H1 (cell line): Measurements from ENCODE around the gene JAKMIP3. TPM values are rescaled to one million over a fixed set of nuclear protein-coding genes. Genes with fewer than 3 reads are reported as not detected.

Experiments used
- CTCF ChIA-PET: fragments of 300-600 bp; sonication (Branson Sonifier 250); formaldehyde crosslinking; loops from one replicate; lab custom pipeline; 2021; ENCODE audit not compliant: partially characterized antibody; lab: Charles Lee
- POLR2A ChIA-PET: fragments of 300-600 bp; sonication (Branson Sonifier 250); formaldehyde crosslinking; loops from one replicate; lab custom pipeline; 2021; ENCODE audit warnings: inconsistent platforms; ENCODE audit not compliant: partially characterized antibody; lab: Charles Lee
- DNase-seq, 2 experiments: peaks; one replicate each; pipeline versions ENCODE4 v3.0.0 to v3.0.0-alpha.2; 2010 to 2022; ENCODE audit warnings: low spot score in 2 of 2, low read depth in 1 of 2, mixed read lengths in 1 of 2
- FAIRE-seq: peaks from 2 replicates; lab custom pipeline; 2011; peaks lifted over from hg19 to GRCh38; lab: Jason Lieb, UNC
- H2AFZ ChIP-seq: 2 replicates; pipeline ENCODE4 v1.8.1; 2012; ENCODE audit warnings: low read length, inconsistent platforms
- H2AK5ac ChIP-seq: 2 replicates; pipeline ENCODE4 v1.6.1; 2013; ENCODE audit warnings: low read depth, low read length
- H2BK120ac ChIP-seq: replicated peaks from 2 replicates; pipeline ENCODE3; 2013; ENCODE audit warnings: low read depth, low read length, inconsistent platforms
- H2BK12ac ChIP-seq: 2 replicates; pipeline ENCODE4 v1.6.1; 2013; ENCODE audit warnings: low read depth, low read length
- H2BK15ac ChIP-seq: 2 replicates; pipeline ENCODE4 v1.6.1; 2013; ENCODE audit warnings: low read length
- H2BK20ac ChIP-seq: 2 replicates; pipeline ENCODE4 v1.6.1; 2013; ENCODE audit warnings: low read length
- H2BK5ac ChIP-seq: 2 replicates; pipeline ENCODE4 v1.6.1; 2013; ENCODE audit warnings: low read depth, low read length
- H3K14ac ChIP-seq: 2 replicates; pipeline ENCODE4 v1.6.1; 2013; ENCODE audit warnings: inconsistent platforms; ENCODE audit not compliant: insufficient read length
- H3K18ac ChIP-seq: 2 replicates; pipeline ENCODE4 v1.6.1; 2013; ENCODE audit warnings: low read length; ENCODE audit errors: extremely low read depth
- H3K23ac ChIP-seq: 2 replicates; pipeline ENCODE4 v1.6.1; 2013; ENCODE audit warnings: inconsistent platforms; ENCODE audit not compliant: insufficient read length
- H3K23me2 ChIP-seq: 2 replicates; pipeline ENCODE4 v1.6.1; 2013; ENCODE audit warnings: low read depth, low read length
- H3K27ac ChIP-seq: 2 replicates; pipeline ENCODE4 v1.6.1; 2011; ENCODE audit warnings: low read depth, low read length, inconsistent platforms
- H3K27me3 ChIP-seq, 4 experiments: replicated peaks in 1 of 4; 1 replicate in 1 of 4; 2 replicates in 3 of 4; pipeline versions ENCODE4 v1.6.1 to v1.8.1; 2011 to 2013; ENCODE audit warnings: low read length in 3 of 4, mild to moderate bottlenecking in 3 of 4, inconsistent platforms in 2 of 4, mixed read lengths in 2 of 4, moderate library complexity in 1 of 4; ENCODE audit not compliant: control insufficient read depth in 3 of 4, insufficient read depth in 3 of 4; ENCODE audit errors: extremely low read depth in 1 of 4
- H3K36me3 ChIP-seq, 4 experiments: 2 replicates each; pipeline versions ENCODE4 v1.6.1 to v1.8.1; 2011 to 2013; ENCODE audit warnings: mild to moderate bottlenecking in 4 of 4, low read length in 3 of 4, moderate library complexity in 2 of 4, control low read depth in 1 of 4, inconsistent platforms in 1 of 4; ENCODE audit not compliant: insufficient read depth in 4 of 4, control insufficient read depth in 2 of 4
- H3K4ac ChIP-seq: replicated peaks from 2 replicates; pipeline ENCODE3; 2013; ENCODE audit warnings: low read length, low read depth, mixed read lengths, inconsistent platforms; ENCODE audit not compliant: insufficient read length
- H3K4me1 ChIP-seq, 4 experiments: replicated peaks in 1 of 4; 1 replicate in 1 of 4; 2 replicates in 3 of 4; pipeline versions ENCODE4 v1.6.1 to v1.8.1; 2011 to 2013; ENCODE audit warnings: low read length in 3 of 4, inconsistent platforms in 2 of 4, mixed read lengths in 1 of 4; ENCODE audit not compliant: insufficient read depth in 4 of 4, control insufficient read depth in 3 of 4
- H3K4me2 ChIP-seq, 2 experiments: 2 replicates each; pipeline versions ENCODE4 v1.6.1 to v1.8.1; 2011 to 2013; ENCODE audit warnings: low read depth in 2 of 2, low read length in 2 of 2, control low read depth in 1 of 2, inconsistent platforms in 1 of 2, mild to moderate bottlenecking in 1 of 2; ENCODE audit not compliant: insufficient read depth in 1 of 2
- H3K4me3 ChIP-seq, 4 experiments: fragments of 200-600, 300-600 bp in 1 of 4; sonication (generic), shearing (Covaris generic), sonication (Bioruptor Twin) in 1 of 4; 2 replicates each; pipeline versions ENCODE4 v1.5.1 to v1.8.1; 2011 to 2016; ENCODE audit warnings: low read length in 4 of 4, low read depth in 3 of 4, control low read depth in 2 of 4, inconsistent platforms in 2 of 4, mild to moderate bottlenecking in 2 of 4, mixed read lengths in 1 of 4, moderate library complexity in 1 of 4; ENCODE audit not compliant: insufficient read depth in 2 of 4; ENCODE audit errors: extremely low read depth in 1 of 4
- H3K56ac ChIP-seq: replicated peaks from 2 replicates; pipeline ENCODE3; 2013; ENCODE audit warnings: low read depth, mild to moderate bottlenecking, mixed read lengths, low read length, inconsistent platforms; ENCODE audit not compliant: insufficient read length
- H3K79me1 ChIP-seq: 2 replicates; pipeline ENCODE4 v1.6.1; 2013; ENCODE audit warnings: low read depth, low read length, control low read depth
- H3K79me2 ChIP-seq, 2 experiments: 2 replicates each; pipeline versions ENCODE4 v1.6.1 to v1.8.1; 2012 to 2013; ENCODE audit warnings: low read length in 2 of 2, mild to moderate bottlenecking in 2 of 2, inconsistent platforms in 1 of 2; ENCODE audit not compliant: insufficient read depth in 2 of 2, control insufficient read depth in 1 of 2
- H3K9ac ChIP-seq, 4 experiments: replicated peaks in 1 of 4; 1 replicate in 1 of 4; 2 replicates in 3 of 4; pipeline versions ENCODE4 v1.6.1 to v1.8.1; 2011 to 2013; ENCODE audit warnings: low read depth in 3 of 4, low read length in 3 of 4, control low read depth in 2 of 4, mild to moderate bottlenecking in 2 of 4, moderate library complexity in 2 of 4, inconsistent platforms in 1 of 4; ENCODE audit errors: extremely low read depth in 1 of 4
- H3K9me3 ChIP-seq, 2 experiments: 2 replicates each; pipeline versions ENCODE4 v1.6.1 to v1.8.1; 2012 to 2013; ENCODE audit warnings: mild to moderate bottlenecking in 2 of 2, moderate library complexity in 2 of 2, control low read depth in 1 of 2, inconsistent platforms in 1 of 2, low read depth in 1 of 2, low read length in 1 of 2, mixed read lengths in 1 of 2; ENCODE audit not compliant: insufficient read depth in 2 of 2
- H4K20me1 ChIP-seq, 2 experiments: replicated peaks in 1 of 2; 2 replicates each; pipeline versions ENCODE3 to v1.8.1; 2011 to 2013; ENCODE audit warnings: inconsistent platforms in 2 of 2, low read length in 2 of 2, mild to moderate bottlenecking in 1 of 2; ENCODE audit not compliant: insufficient read depth in 2 of 2, control insufficient read depth in 1 of 2
- H4K5ac ChIP-seq: 2 replicates; pipeline ENCODE4 v1.6.1; 2013; ENCODE audit warnings: low read length, low read depth, mixed read lengths, inconsistent platforms; ENCODE audit not compliant: insufficient read length
- H4K8ac ChIP-seq: 2 replicates; pipeline ENCODE4 v1.8.0; 2013; ENCODE audit warnings: mild to moderate bottlenecking, moderate library complexity, low read length, inconsistent platforms; ENCODE audit not compliant: insufficient read depth; ENCODE audit errors: extremely low read depth
- H4K91ac ChIP-seq: replicated peaks from 2 replicates; pipeline ENCODE3; 2013; ENCODE audit warnings: low read length, mixed read lengths, inconsistent platforms; ENCODE audit not compliant: insufficient read length
- BCL11A ChIP-seq, 2 experiments: IDR thresholded peaks; one replicate each; pipeline ENCODE4 v1.6.1; 2011; ENCODE audit warnings: low read depth in 2 of 2, low read length in 2 of 2, mild to moderate bottlenecking in 2 of 2
- CREB1 ChIP-seq: IDR thresholded peaks from 2 replicates; pipeline ENCODE4 v1.6.1; 2012; ENCODE audit warnings: inconsistent platforms
- KDM5A ChIP-seq: fragments of 200-600 bp; IDR thresholded peaks from 2 replicates; pipeline ENCODE4 v1.7.1; 2012; ENCODE audit warnings: mild to moderate bottlenecking, low read length, inconsistent platforms, mixed read lengths
- RNF2 ChIP-seq: fragments of 200-900, 300-1000 bp; sonication (generic); IDR thresholded peaks from 2 replicates; pipeline ENCODE4 v1.7.1; 2016; ENCODE audit warnings: borderline replicate concordance, low read depth, mild to moderate bottlenecking, antibody characterized with exemption, low read length; ENCODE audit not compliant: poor library complexity, severe bottlenecking; ENCODE audit errors: missing control alignments
- SUZ12 ChIP-seq: fragments of 200-600 bp; sonication (generic); IDR thresholded peaks from 2 replicates; pipeline ENCODE4 v1.6.1; 2012; ENCODE audit warnings: mild to moderate bottlenecking, inconsistent platforms, low read length, moderate library complexity, mixed read lengths
- TEAD4 ChIP-seq: IDR thresholded peaks from 2 replicates; pipeline ENCODE4 v1.6.1; 2012; ENCODE audit warnings: low read depth, low read length, inconsistent platforms, mixed read lengths
- YY1 ChIP-seq: IDR thresholded peaks from 2 replicates; pipeline ENCODE4 v1.6.1; 2011; ENCODE audit warnings: low read depth, mild to moderate bottlenecking, low read length
- WGBS, 2 experiments: shearing (Covaris generic) in 1 of 2; methylation state at CpG; one replicate each; pipeline versions ENCODE4 v1.1.6 to v1.1.7; 2013 to 2015; ENCODE audit warnings: low lambda C conversion rate in 2 of 2, mixed read lengths in 2 of 2, inconsistent platforms in 1 of 2, low coverage in 1 of 2, missing lambda C conversion rate in 1 of 2; ENCODE audit not compliant: insufficient replicate concordance in 2 of 2, insufficient coverage in 1 of 2, insufficient read length in 1 of 2; ENCODE audit errors: extremely low coverage in 1 of 2, missing lambda C conversion rate in 1 of 2; 5-methylcytosine and 5-hydroxymethylcytosine counted together
- polyA plus RNA-seq, 7 experiments: library from polyadenylated mRNA; depleted of rRNA in 3 of 7; stranded (reverse) in 5 of 7; unstranded in 2 of 7; fragments of >200 nt in 5 of 7; fragments of 200-250 nt in 2 of 7; gene quantifications; 1 replicate in 5 of 7; 2 replicates in 1 of 7; 4 replicates in 1 of 7; pipeline versions ENCODE4 v1.2.1 to v1.2.3, GENCODE V29; 2011 to 2013; ENCODE audit warnings: missing spikeins in 2 of 7, mixed read lengths in 2 of 7
- total RNA-seq: library from RNA; stranded (reverse); fragmentation: NEBNext Ultra II Directional; extraction: Animal tissue kit (Norgen Biotek cat#: 25700); gene quantifications from 2 replicates; pipeline ENCODE4 v1.2.1, GENCODE V29; 2021
- TF ChIP-seq, protein P1 (sequence below): IDR thresholded peaks from 2 replicates; pipeline ENCODE4 v1.6.1; 2012; ENCODE audit warnings: inconsistent platforms
- TF ChIP-seq, protein P2 (sequence below): IDR thresholded peaks from 2 replicates; pipeline ENCODE4 v1.6.1; 2012; ENCODE audit warnings: inconsistent platforms

Gene JAKMIP3
- total and polyA plus RNA-seq, 2 of the 8 experiments (the other 6 are each of a cell fraction or from before 2014, with no cell fraction given): 0.83 to 0.91 TPM

DNA sequence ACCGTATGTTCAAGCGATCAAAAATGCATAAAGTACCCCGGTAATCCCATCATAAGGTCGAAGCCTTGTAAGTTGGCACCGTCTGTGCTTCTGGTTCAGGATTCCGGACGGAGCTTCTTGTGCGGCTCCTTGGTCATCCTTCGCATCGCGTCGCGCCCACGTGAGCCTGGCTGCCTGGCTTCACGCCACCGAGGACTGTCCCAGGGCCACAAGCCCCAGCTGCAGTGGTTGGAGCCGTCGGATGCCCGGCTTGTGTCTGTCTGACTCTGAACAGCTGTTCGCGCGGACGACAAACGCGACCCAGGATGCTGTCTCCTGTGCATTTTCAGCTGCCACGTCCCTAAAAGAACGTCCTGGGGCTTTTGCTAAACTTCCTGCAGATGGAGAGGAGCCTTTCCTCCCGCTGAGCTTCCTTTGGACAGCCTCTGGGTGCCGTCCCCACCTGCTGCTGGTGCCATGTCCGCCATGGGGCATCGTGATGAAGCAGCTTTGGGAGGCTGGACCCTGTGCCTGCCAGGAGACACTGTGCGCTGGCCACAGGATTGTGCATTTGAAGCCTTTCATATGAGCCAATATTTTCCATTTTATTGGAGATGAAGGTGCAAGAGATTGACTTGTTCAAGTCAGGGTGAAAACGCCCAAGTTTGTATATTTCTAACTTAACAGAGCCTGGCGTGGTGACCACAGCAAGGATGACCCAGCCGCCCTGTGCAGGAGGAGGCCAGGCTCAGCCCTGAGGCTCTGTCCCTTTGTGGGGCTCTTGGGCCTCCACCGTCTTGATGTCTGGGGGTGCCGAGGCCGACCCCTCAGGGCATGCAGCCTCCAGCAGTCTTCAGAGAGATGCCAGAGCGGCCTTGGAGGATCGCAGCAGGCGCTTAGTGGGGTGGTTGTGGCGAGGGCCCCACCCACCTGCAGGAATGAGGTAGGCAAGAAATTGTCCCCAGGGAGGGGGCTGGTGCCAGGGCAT is 6.7 kb upstream of the JAKMIP3 start:
- no peak for DNase-seq
- Histone ChIP-seq H4K5ac (no peak overlapping the region), H3K14ac (no peak overlapping the region), H2BK15ac (no peak overlapping the region), H4K20me1 (no peaks in the 10 kb centered on the region), H3K79me2 (no peaks in the 10 kb centered on the region), H4K91ac (no peak overlapping the region), H3K4ac (no peak overlapping the region), H3K27ac (no peak overlapping the region), H3K36me3 (no peaks in the 10 kb centered on the region), H2AFZ (no peak overlapping the region), H3K23ac (no peak overlapping the region), H3K23me2 (no peaks in the 10 kb centered on the region), H3K27me3 (no peaks in the 10 kb centered on the region), H3K4me2 (no peak overlapping the region), H2BK120ac (no peak overlapping the region), H3K56ac (no peak overlapping the region), H3K4me3 (no peak overlapping the region), H4K8ac (no peak overlapping the region), H2BK12ac (no peak overlapping the region), H3K9ac (no peak overlapping the region), H3K4me1 (peaks cover 0 to 4% (median under 1%) of the 10 kb centered on the region in 4 experiments; a peak in 3 of 7 replicates), H2AK5ac (no peak overlapping the region), H3K9me3 (no peaks in the 10 kb centered on the region), H3K18ac (no peak overlapping the region), H2BK20ac (no peak overlapping the region), H3K79me1 (no peaks in the 10 kb centered on the region), H2BK5ac (no peak overlapping the region)
- CTCF ChIA-PET: interaction anchor here (2.0 kb wide), 2 partner anchors 11 to 20 kb away, joined by 4 to 5 read pairs; no protein-coding TSS in a partner anchor
- POLR2A ChIA-PET: no interaction called here
- 93% methylated on average over 41 of the region's 42 CpGs; no CpG with 5 or more reads in 1 of the 2 experiments for WGBS, 2 experiments
- FAIRE-seq: no peak
- TF ChIP-seq YY1 (no peak), CREB1 (no peak), RNF2 (no peak), SUZ12 (no peak), TEAD4 (no peak), BCL11A (IDR thresholded peaks at IDR 0.05; ENCODE audit: low read depth in 2 of 2, low read length in 2 of 2) (no peak), KDM5A (no peak)
- TF ChIP-seq, protein P1, sequence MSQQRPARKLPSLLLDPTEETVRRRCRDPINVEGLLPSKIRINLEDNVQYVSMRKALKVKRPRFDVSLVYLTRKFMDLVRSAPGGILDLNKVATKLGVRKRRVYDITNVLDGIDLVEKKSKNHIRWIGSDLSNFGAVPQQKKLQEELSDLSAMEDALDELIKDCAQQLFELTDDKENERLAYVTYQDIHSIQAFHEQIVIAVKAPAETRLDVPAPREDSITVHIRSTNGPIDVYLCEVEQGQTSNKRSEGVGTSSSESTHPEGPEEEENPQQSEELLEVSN: no peak
- TF ChIP-seq, protein P2, sequence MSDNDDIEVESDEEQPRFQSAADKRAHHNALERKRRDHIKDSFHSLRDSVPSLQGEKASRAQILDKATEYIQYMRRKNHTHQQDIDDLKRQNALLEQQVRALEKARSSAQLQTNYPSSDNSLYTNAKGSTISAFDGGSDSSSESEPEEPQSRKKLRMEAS: no peak
